ENCODE data around the gene SOX6. TPM values are rescaled to one million over a fixed set of nuclear protein-coding genes. Genes with fewer than 3 reads are reported as not detected.

Gene SOX6
- total RNA-seq, 1 donor from 2014 or later = 1.4 TPM

DNA sequence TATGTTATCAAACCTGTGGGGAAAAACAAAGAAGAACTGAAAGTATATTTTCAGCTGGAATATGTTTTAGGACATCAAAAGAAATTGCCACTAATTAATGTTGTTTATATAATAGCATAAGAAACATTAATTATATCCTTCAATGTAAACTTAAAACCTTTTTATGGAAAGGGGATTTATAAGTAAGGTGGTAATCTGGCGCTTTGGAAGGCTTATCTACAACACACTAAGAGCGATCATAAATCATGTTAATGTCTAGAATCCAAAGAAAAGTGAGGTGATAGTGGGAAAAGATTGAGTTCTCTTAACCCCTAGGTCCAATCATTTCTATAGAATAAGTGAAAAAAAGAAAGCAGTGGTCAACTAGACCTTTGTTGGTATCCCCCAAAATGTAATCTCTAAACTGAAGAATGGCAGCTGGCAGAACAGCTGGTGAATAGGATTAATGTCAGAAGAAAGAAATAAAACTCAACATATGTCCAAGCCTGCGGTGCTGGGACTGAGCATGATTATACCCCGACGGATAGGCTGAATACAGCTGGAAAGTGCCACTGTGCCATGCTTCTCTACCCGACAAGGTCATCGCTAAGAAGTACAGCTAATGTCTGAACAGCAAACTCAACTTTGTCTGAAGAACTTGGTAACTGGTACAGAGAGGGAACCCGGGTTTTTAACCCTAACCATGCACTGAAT, 64.0 kb downstream of the SOX6 start:
- Mint-ChIP-seq H3K27me3 (ENCODE audit: unreplicated experiment) (no peaks in the 10 kb centered on the region), H3K4me1 (ENCODE audit: low read depth, unreplicated experiment) (peaks cover 23% of the 10 kb centered on the region), H3K36me3 (ENCODE audit: unreplicated experiment) (no peaks in the 10 kb centered on the region), H3K4me3 (ENCODE audit: unreplicated experiment) (no peak overlapping the region), H3K27ac (ENCODE audit: unreplicated experiment) (no peak overlapping the region), H3K9me3 (ENCODE audit: unreplicated experiment) (no peaks in the 10 kb centered on the region)
- TF ChIP-seq CTCF (IDR thresholded peaks at IDR 0.05; ENCODE audit: partially characterized antibody, unreplicated experiment) = no peak
- no peak for DNase-seq

GRCh38 chr11:16291729-16292128, 64.6 kb downstream of the SOX6 start:
- Mint-ChIP-seq H3K27ac (ENCODE audit: unreplicated experiment) (no peak overlapping the region), H3K9me3 (ENCODE audit: unreplicated experiment) (no peaks in the 10 kb centered on the region), H3K4me3 (ENCODE audit: unreplicated experiment) (no peak overlapping the region), H3K4me1 (ENCODE audit: low read depth, unreplicated experiment) (peaks cover 23% of the 10 kb centered on the region), H3K27me3 (ENCODE audit: unreplicated experiment) (no peaks in the 10 kb centered on the region), H3K36me3 (ENCODE audit: unreplicated experiment) (no peaks in the 10 kb centered on the region)
- no peak for TF ChIP-seq CTCF (IDR thresholded peaks at IDR 0.05; ENCODE audit: partially characterized antibody, unreplicated experiment)
- DNase-seq = no peak

- no peaks in the 10 kb centered on the region for H3K9me3 Mint-ChIP-seq (ENCODE audit: unreplicated experiment)
- no peak overlapping the region for H3K4me3 Mint-ChIP-seq (ENCODE audit: unreplicated experiment)
- H3K36me3 Mint-ChIP-seq (ENCODE audit: unreplicated experiment) = no peaks in the 10 kb centered on the region
- H3K4me1 Mint-ChIP-seq (ENCODE audit: low read depth, unreplicated experiment) = peaks cover 16% of the 10 kb centered on the region
- no peaks in the 10 kb centered on the region for H3K27me3 Mint-ChIP-seq (ENCODE audit: unreplicated experiment)
- no peak for TF ChIP-seq CTCF (IDR thresholded peaks at IDR 0.05; ENCODE audit: partially characterized antibody, unreplicated experiment)
- no peak overlapping the region for H3K27ac Mint-ChIP-seq (ENCODE audit: unreplicated experiment)
- DNase-seq = no peak
Observed at GRCh38 chr11:16289541-16289940, 66.8 kb downstream of the SOX6 start.

DNA sequence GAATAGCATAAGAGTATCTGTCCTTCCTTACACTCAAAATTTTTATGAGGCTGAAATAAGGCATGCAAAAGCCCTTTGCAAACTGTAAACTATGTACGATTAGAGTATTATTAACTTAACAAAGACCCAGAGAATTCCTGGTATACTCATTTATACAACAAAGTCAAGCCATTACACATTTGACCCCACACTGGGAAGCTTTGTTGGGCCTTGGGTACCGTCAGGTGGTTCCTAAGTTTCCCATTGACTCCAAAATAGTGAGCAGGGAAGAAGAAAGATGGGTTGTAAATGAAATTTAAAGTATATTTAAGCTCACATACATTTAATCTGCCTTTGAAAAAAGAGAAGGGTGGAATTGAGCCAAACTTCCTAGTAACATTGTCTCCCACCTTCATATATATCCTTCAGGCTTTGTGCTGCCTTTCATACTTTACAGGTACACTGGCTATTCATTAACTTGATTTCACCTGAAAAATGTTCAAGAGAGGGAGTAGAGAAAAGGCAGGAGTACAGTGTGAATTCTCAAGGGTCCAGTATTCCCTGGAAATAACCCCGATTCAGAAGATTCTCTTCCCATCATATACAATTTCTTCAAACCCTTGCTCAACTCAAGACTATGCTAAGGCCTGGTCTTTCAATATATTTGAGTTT, 68.6 kb downstream of the SOX6 start:
- Mint-ChIP-seq H3K9me3 (ENCODE audit: unreplicated experiment) (no peaks in the 10 kb centered on the region), H3K4me1 (ENCODE audit: low read depth, unreplicated experiment) (peaks cover 7% of the 10 kb centered on the region), H3K36me3 (ENCODE audit: unreplicated experiment) (no peaks in the 10 kb centered on the region), H3K27me3 (ENCODE audit: unreplicated experiment) (no peaks in the 10 kb centered on the region), H3K4me3 (ENCODE audit: unreplicated experiment) (no peak overlapping the region), H3K27ac (ENCODE audit: unreplicated experiment) (no peak overlapping the region)
- no peak for TF ChIP-seq CTCF (IDR thresholded peaks at IDR 0.05; ENCODE audit: partially characterized antibody, unreplicated experiment)
- no peak for DNase-seq

DNA sequence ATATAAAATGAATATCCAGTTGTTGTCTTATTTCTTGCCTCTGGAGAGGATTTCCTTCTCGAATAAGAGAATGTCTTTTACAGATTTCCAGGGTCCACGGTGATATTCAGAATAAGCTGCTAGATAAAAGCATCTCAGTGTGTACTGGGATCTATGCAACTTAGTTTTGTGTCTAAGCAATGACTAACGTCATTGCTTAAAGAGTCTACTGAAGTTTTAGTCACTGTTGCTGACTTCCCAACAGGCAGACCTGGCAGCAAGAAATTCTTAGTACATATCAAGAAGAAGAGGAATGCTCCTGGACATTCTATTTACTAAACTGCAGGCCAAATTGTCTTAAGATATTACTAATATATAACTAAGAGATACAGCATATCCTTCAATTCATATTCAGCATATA, 70.3 kb downstream of the SOX6 start:
- no peak for TF ChIP-seq CTCF (IDR thresholded peaks at IDR 0.05; ENCODE audit: partially characterized antibody, unreplicated experiment)
- no peaks in the 10 kb centered on the region for H3K27me3 Mint-ChIP-seq (ENCODE audit: unreplicated experiment)
- H3K9me3 Mint-ChIP-seq (ENCODE audit: unreplicated experiment) = no peaks in the 10 kb centered on the region
- H3K4me1 Mint-ChIP-seq (ENCODE audit: low read depth, unreplicated experiment) = no peaks in the 10 kb centered on the region
- no peak overlapping the region for H3K27ac Mint-ChIP-seq (ENCODE audit: unreplicated experiment)
- no peaks in the 10 kb centered on the region for H3K36me3 Mint-ChIP-seq (ENCODE audit: unreplicated experiment)
- DNase-seq = no peak
- H3K4me3 Mint-ChIP-seq (ENCODE audit: unreplicated experiment) = no peak overlapping the region
